Large intestine (tissue), 3 donors: ENCODE results near the gene TFRC. TPM values are rescaled to one million over a fixed set of nuclear protein-coding genes. Genes with fewer than 3 reads are reported as not detected.
"Not testable (repeated sequence)": the region's sequence is repeated elsewhere in the genome, so short reads cannot be mapped to it uniquely, and the experiment has no call there.

Source experiments
- DNase-seq, 2 donors: peaks; one replicate each; pipeline versions ENCODE4 v3.0.0 to v3.0.0-alpha.2; 2013
- H3K27ac ChIP-seq: one replicate; pipeline ENCODE4 v1.5.1; 2013; ENCODE audit warnings: low read length
- H3K27me3 ChIP-seq: 2 replicates; pipeline ENCODE4 v1.6.1; 2013; ENCODE audit warnings: low read length; ENCODE audit not compliant: control insufficient read depth, insufficient read depth
- H3K36me3 ChIP-seq: 2 replicates; pipeline ENCODE4 v1.6.1; 2013; ENCODE audit warnings: low read length; ENCODE audit not compliant: control insufficient read depth, insufficient read depth
- H3K4me1 ChIP-seq: one replicate; pipeline ENCODE4 v1.6.1; 2013; ENCODE audit warnings: low read length; ENCODE audit not compliant: control insufficient read depth, insufficient read depth
- H3K4me3 ChIP-seq: one replicate; pipeline ENCODE4 v1.5.1; 2013; ENCODE audit warnings: low read length
- H3K9me3 ChIP-seq: one replicate; pipeline ENCODE4 v1.6.1; 2013; ENCODE audit warnings: mild to moderate bottlenecking, low read depth, low read length, moderate library complexity; ENCODE audit not compliant: control insufficient read depth
- WGBS: methylation state at CpG from one replicate; pipeline ENCODE4 v1.1.5; 2013; ENCODE audit warnings: low lambda C conversion rate; ENCODE audit not compliant: insufficient coverage; 5-methylcytosine and 5-hydroxymethylcytosine counted together
- polyA plus RNA-seq: library from polyadenylated mRNA; unstranded; fragments of 120-200 nt; gene quantifications from one replicate; pipeline ENCODE4 v1.2.1, GENCODE V29; 2013

Gene TFRC
- polyA plus RNA-seq, 1 donor: 73.7 TPM

- Histone ChIP-seq H3K4me1 (peaks cover 19% of the 10 kb centered on the region), H3K4me3 (peak overlapping the region; percentile 83), H3K36me3 (no peaks in the 10 kb centered on the region), H3K27me3 (no peaks in the 10 kb centered on the region), H3K27ac (peak overlapping the region; percentile 99), H3K9me3 (no peaks in the 10 kb centered on the region)
- DNase-seq: peak in 1 of 2 donors; percentile 2
- WGBS: 34% methylated on average over 2 of the region's 6 CpGs
Measured at GRCh38 chr3:196082619-196082971, 705 bp upstream of the TFRC start.

DNA sequence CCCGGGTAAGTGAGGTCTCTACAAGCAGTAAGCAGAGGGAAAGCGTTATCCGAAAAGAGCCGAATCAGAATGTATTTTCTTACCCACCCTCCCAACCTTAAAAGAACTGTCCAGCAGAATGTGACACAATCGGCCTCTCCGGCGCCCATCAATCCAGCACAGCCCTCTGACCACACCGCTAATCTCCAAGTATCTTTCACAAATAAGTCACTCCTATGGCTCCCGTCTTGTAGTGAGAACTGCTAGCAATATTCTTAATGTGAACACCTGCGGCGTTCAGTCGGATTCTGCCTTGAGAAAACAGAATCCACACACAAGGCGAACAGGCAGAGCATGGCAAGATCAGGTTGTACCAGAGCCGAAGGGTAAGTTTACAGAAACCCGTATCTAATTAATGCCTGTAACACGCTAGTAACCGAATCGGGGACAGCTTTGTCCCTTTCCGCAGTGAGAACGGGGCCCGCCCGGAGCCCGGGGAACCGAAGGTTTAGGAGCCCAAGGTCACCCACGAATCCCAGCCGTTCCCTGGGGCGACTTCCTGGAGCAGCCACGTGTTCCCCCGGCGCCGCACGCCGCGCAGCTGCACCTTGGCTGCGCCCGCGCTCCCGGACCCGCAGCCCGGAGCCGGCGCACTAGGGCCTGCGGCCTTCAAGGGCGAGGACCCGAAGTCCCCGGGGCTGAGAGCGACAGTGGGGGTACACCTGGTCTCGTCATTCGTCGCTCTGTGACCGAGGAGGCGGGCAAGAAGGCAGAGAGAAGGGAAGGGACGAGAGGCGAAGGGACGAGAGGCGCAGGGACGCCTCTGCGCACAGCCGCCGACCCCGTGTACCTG, 672 bp downstream of the TFRC start:
- no peaks in the 10 kb centered on the region for H3K27me3 ChIP-seq
- peaks cover 19% of the 10 kb centered on the region for H3K4me1 ChIP-seq
- no CpG with 5 or more reads among the region's 61 CpGs for WGBS
- peak overlapping the region; percentile 83 for H3K4me3 ChIP-seq
- H3K9me3 ChIP-seq: no peaks in the 10 kb centered on the region
- peak; percentile 42 to 82 for DNase-seq
- H3K27ac ChIP-seq: peak overlapping the region; percentile 99
- H3K36me3 ChIP-seq: no peaks in the 10 kb centered on the region

- WGBS: no CpG with 5 or more reads among the region's 23 CpGs
- DNase-seq: peak; percentile 5 to 21
Measured at GRCh38 chr3:196080101-196080846, 1.6 kb downstream of the TFRC start.

DNA sequence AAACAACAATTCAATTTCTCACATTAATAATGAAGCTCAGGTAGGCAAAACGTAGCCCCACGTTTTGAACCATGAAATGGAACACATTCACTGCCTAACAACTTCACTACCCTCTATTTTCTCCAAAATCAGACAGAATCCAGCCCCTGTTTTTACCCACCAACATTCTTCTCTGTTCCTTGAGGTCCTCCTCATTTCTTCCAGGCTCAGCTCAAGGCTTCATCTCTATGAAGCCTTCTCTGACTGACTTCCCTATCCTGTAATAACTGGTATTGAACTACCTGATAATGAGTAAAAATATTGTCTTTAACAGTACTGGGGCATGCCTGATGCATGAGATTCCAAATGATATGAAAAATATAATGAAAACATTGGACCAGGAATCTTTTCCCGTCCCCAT, 2.2 kb downstream of the TFRC start:
- H3K27me3 ChIP-seq: no peaks in the 10 kb centered on the region
- peaks cover 13% of the 10 kb centered on the region for H3K36me3 ChIP-seq
- H3K4me3 ChIP-seq: no peak overlapping the region
- 80% methylated on average over 1 of the region's 3 CpGs for WGBS
- peaks cover 19% of the 10 kb centered on the region for H3K4me1 ChIP-seq
- no peak for DNase-seq
- no peaks in the 10 kb centered on the region for H3K9me3 ChIP-seq
- no peak overlapping the region for H3K27ac ChIP-seq

More at GRCh38 chr3:196080101-196080846, 1.6 kb downstream of the TFRC start:
- not testable (repeated sequence) for H3K36me3 ChIP-seq, H3K9me3 ChIP-seq, H3K27me3 ChIP-seq
- H3K4me1 ChIP-seq: peaks cover 19% of the 10 kb centered on the region
- peak overlapping the region; percentile 99 for H3K27ac ChIP-seq
- peak overlapping the region; percentile 83 for H3K4me3 ChIP-seq

DNA sequence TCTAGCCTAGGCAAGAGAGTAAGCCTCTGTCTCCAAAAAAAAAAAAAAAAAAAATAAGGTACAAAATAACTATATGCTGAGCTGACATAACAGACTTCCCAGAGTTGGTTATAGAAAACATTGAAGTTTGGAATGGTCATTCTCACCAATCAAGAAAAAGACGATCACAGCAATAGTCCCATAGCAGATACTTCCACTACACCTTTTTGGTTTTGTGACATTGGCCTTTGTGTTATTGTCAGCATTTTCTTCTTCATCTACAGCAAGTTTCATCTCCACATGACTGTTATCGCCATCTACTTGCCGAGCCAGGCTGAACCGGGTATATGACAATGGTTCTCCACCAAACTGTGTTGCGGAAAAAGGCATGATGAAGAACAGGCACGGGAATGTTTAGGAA, 6.9 kb downstream of the TFRC start:
- 100% methylated on average over 2 of the region's 6 CpGs for WGBS
- H3K27ac ChIP-seq: no peak overlapping the region
- H3K27me3 ChIP-seq: no peaks in the 10 kb centered on the region
- H3K36me3 ChIP-seq: peaks cover 51% of the 10 kb centered on the region
- H3K9me3 ChIP-seq: no peaks in the 10 kb centered on the region
- H3K4me1 ChIP-seq: peaks cover 4% of the 10 kb centered on the region
- DNase-seq: no peak
- no peak overlapping the region for H3K4me3 ChIP-seq

DNA sequence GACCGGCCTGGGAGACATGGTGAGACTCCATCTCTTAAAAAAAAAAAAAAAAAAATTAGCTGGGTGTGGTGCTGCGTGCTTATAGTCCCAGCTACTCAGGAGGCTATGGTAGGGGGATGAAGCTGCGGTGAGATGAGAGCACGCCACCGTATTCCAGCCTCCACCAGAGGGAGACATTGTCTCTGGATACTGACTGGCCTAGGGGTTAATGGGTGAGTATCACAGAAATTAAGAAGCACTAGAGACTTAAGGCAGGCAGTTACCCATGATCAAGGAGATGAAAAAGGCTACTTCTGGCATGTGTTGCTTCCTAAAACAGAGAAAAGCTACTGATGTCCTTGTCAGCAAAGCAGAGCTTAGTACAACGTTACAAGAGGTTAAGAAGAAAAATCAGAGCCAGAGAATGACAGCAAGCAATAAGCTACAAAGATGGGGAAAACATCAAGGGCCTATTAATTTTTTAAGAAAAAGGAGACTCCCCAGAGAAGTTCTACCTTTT, 8.6 kb downstream of the TFRC start:
- WGBS: 100% methylated on average over 1 of the region's 6 CpGs
- H3K27me3 ChIP-seq: no peaks in the 10 kb centered on the region
- H3K9me3 ChIP-seq: no peaks in the 10 kb centered on the region
- H3K36me3 ChIP-seq: peaks cover 65% of the 10 kb centered on the region
- no peak overlapping the region for H3K27ac ChIP-seq
- no peaks in the 10 kb centered on the region for H3K4me1 ChIP-seq
- peak; percentile 59 to 64 for DNase-seq
- no peak overlapping the region for H3K4me3 ChIP-seq

DNA sequence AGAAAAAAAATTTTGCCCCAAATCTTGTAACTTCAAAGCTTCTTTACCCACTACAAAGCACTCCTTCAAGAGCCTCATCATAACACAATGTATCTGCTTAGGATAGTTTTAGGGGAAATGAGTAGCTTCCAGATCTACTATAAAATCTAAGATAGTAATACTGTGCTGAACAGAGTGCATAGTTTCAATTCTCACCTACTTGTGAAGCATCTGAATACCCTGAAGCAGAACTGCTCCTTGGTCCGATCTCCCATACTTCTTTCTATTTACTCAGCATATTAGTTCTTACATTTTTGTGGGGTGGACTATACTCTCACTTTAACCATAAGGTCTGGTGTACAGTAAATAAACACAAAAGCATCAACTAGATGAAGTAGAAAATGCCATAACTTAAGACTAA, 9.6 kb downstream of the TFRC start:
- Histone ChIP-seq H3K27ac (no peak overlapping the region), H3K4me3 (no peak overlapping the region), H3K4me1 (no peaks in the 10 kb centered on the region), H3K36me3 (peaks cover 74% of the 10 kb centered on the region), H3K27me3 (no peaks in the 10 kb centered on the region), H3K9me3 (no peaks in the 10 kb centered on the region)
- no peak for DNase-seq
- WGBS: no CpG with 5 or more reads among the region's 1 CpG

DNA sequence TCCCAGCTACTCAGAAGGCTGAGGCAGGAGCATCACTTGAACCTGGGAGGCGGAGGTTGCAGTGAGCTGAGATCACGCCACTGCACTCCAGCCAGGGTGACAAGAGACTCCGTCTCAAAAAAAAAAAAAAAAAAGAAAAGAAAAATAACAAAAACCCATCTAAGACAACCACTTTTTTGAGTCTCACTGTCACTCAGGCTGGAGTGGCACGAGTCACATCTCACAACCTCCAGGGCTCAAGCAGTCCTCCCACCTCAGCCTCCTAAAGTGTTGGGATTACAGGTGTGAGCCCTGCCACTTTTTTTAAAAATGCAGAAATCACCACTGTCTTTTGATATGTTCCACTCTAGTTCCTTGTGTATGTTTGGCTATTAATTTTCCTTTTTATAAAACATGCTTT, 13.1 kb downstream of the TFRC start:
- H3K9me3 ChIP-seq, H3K4me1 ChIP-seq, H3K27ac ChIP-seq, H3K4me3 ChIP-seq, H3K27me3 ChIP-seq, DNase-seq: not testable (repeated sequence)
- WGBS: no CpG with 5 or more reads among the region's 4 CpGs
- H3K36me3 ChIP-seq: peaks cover 77% of the 10 kb centered on the region

GRCh38 chr3:196067439-196067838, 14.5 kb downstream of the TFRC start:
- H3K36me3 ChIP-seq: peaks cover 76% of the 10 kb centered on the region
- WGBS: no CpG with 5 or more reads among the region's 3 CpGs
- no peak overlapping the region for H3K27ac ChIP-seq
- no peaks in the 10 kb centered on the region for H3K27me3 ChIP-seq
- no peak for DNase-seq
- H3K4me3 ChIP-seq: no peak overlapping the region
- H3K4me1 ChIP-seq: peaks cover 13% of the 10 kb centered on the region
- no peaks in the 10 kb centered on the region for H3K9me3 ChIP-seq

DNA sequence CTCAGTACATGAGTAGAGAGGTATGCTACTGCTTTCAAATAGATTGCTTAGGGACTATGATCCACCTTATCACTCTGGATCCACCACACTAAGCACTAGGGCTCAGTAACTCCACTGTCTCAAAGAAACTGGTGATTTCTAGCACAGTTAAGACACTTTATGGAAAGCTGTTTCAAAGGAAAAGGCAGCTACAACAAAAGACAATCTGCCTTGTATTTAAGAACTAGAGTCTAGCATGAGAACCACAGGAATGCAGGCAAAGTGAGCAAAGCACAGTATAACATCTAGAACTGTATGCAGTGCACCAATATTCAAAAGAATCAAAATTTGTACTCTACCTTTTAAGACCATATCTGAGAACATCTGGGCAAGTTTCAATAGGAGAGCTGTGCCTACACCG, 17.9 kb downstream of the TFRC start:
- peak in 1 of 2 donors; percentile 29 for DNase-seq
- Histone ChIP-seq H3K36me3 (peaks cover 74% of the 10 kb centered on the region), H3K27ac (peak overlapping the region; percentile 22), H3K27me3 (no peaks in the 10 kb centered on the region), H3K4me3 (no peak overlapping the region), H3K4me1 (peaks cover 13% of the 10 kb centered on the region), H3K9me3 (no peaks in the 10 kb centered on the region)
- no CpG with 5 or more reads among the region's 1 CpG for whole genome bisulfite sequencing
